Measurements from ENCODE around the gene THRSP. TPM values are rescaled to one million over a fixed set of nuclear protein-coding genes. Genes with fewer than 3 reads are reported as not detected.
A peak's percentile ranks its signal among the peaks of the same experiment; 100 is the strongest.

Gene THRSP
- polyA plus RNA-seq, 2 of the 4 experiments (the other 2 are of a cell fraction), result not detected

GRCh38 chr11:78031629-78032028, 32.0 kb upstream of the THRSP start:
- H3K4me3 ChIP-seq, result no peak overlapping the region
- DNase-seq (ENCODE audit: low read depth in 1 of 2, low spot score in 1 of 2) (no peak), ATAC-seq (no peak), FAIRE-seq (no peak)
- H3K4me1 ChIP-seq, result peaks cover 37% of the 10 kb centered on the region
- no peak overlapping the region for H3K4me2 ChIP-seq
- peak overlapping the region in 1 of 2 experiments; percentile 65; a peak in 3 of 6 replicates for H3K27ac ChIP-seq
- CTCF ChIA-PET, result interaction anchor here (1.3 to 2.8 kb wide), 3 partner anchors 8 to 15 kb away, joined by 3 to 27 read pairs (median 4); no protein-coding TSS in a partner anchor
- no peaks in the 10 kb centered on the region for H3K9me3 ChIP-seq
- WGBS (ENCODE audit: missing lambda C conversion rate), result 80% methylated on average over 3 of the region's 3 CpGs
- POLR2A ChIA-PET, result no interaction called here
- TF ChIP-seq SREBF2 (IDR thresholded peaks at IDR 0.05) (no peak), JUNB (IDR thresholded peaks at IDR 0.05) (no peak), CBX8 (IDR thresholded peaks at IDR 0.05) (no peak), RCOR1 (IDR thresholded peaks at IDR 0.05; ENCODE audit: low read depth, low read length) (no peak), TFCP2L1 (CRISPR knock-in tag; IDR thresholded peaks at IDR 0.05) (no peak), RAD21 (conservative IDR thresholded peaks at IDR 0.05 in 1 of 2, IDR thresholded peaks at IDR 0.05 in 1 of 2) (no peak), EHMT2 (IDR thresholded peaks at IDR 0.05; ENCODE audit: low read depth) (no peak), ESRRA (IDR thresholded peaks at IDR 0.05; ENCODE audit: borderline replicate concordance, low read length) (no peak), CBX2 (IDR thresholded peaks at IDR 0.05; ENCODE audit: borderline replicate concordance, low read depth) (no peak), POLR2AphosphoS2 (conservative IDR thresholded peaks at IDR 0.05; ENCODE audit: low read length) (no peak), ZFP36 (IDR thresholded peaks at IDR 0.05; ENCODE audit: borderline replicate concordance, partially characterized antibody) (no peak), HDAC2 (IDR thresholded peaks at IDR 0.05) (no peak), HOXB13 (CRISPR knock-in tag; IDR thresholded peaks at IDR 0.05; ENCODE audit: low read depth) (no peak), NFE2L2 (conservative IDR thresholded peaks at IDR 0.05; ENCODE audit: low read length) (no peak), ATOH8 (CRISPR knock-in tag; IDR thresholded peaks at IDR 0.05; ENCODE audit: low read depth) (no peak), NPAS2 (CRISPR knock-in tag; IDR thresholded peaks at IDR 0.05; ENCODE audit: borderline replicate concordance) (no peak), HOXB5 (CRISPR knock-in tag; IDR thresholded peaks at IDR 0.05) (no peak), HOXA7 (CRISPR knock-in tag; IDR thresholded peaks at IDR 0.05) (no peak), USF2 (IDR thresholded peaks at IDR 0.05) (no peak)
- TF ChIP-seq, protein P1, sequence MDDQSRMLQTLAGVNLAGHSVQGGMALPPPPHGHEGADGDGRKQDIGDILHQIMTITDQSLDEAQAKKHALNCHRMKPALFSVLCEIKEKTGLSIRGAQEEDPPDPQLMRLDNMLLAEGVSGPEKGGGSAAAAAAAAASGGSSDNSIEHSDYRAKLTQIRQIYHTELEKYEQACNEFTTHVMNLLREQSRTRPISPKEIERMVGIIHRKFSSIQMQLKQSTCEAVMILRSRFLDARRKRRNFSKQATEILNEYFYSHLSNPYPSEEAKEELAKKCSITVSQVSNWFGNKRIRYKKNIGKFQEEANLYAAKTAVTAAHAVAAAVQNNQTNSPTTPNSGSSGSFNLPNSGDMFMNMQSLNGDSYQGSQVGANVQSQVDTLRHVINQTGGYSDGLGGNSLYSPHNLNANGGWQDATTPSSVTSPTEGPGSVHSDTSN (IDR thresholded peaks at IDR 0.05), result no peak

- H3K4me3 ChIP-seq, result no peak overlapping the region
- FAIRE-seq (no peak), ATAC-seq (no peak), DNase-seq (ENCODE audit: low read depth in 1 of 2, low spot score in 1 of 2) (no peak)
- TF ChIP-seq HDAC2 (IDR thresholded peaks at IDR 0.05) (no peak), HOXB13 (CRISPR knock-in tag; IDR thresholded peaks at IDR 0.05; ENCODE audit: low read depth) (no peak), ZSCAN20 (CRISPR knock-in tag; IDR thresholded peaks at IDR 0.05) (no peak), NFE2L2 (conservative IDR thresholded peaks at IDR 0.05; ENCODE audit: low read length) (no peak), POLR2AphosphoS2 (conservative IDR thresholded peaks at IDR 0.05; ENCODE audit: low read length) (no peak), TP53 (CRISPR knock-in tag; IDR thresholded peaks at IDR 0.05) (no peak)
- ChIA-PET POLR2A (no interaction called here), CTCF (interaction anchor here (0.6 to 2.8 kb wide), 4 partner anchors 8 to 260 kb away, joined by 3 to 27 read pairs (median 4); no protein-coding TSS in a partner anchor)
- peaks cover 41% of the 10 kb centered on the region for H3K4me1 ChIP-seq
- H3K4me2 ChIP-seq, result no peak overlapping the region
- H3K9me3 ChIP-seq, result no peaks in the 10 kb centered on the region
- H3K27ac ChIP-seq, result peak overlapping the region in 1 of 2 experiments; percentile 65; a peak in 3 of 6 replicates
These were observed 31.6 kb upstream of the THRSP start for GRCh38 chr11:78032090-78032489.

- FAIRE-seq, result no peak
- no peak for DNase-seq (ENCODE audit: low read depth in 1 of 2, low spot score in 1 of 2)
- WGBS (ENCODE audit: missing lambda C conversion rate), result 55% methylated on average over 4 of the region's 4 CpGs
- Histone ChIP-seq H3K9me3 (no peaks in the 10 kb centered on the region), H3K4me1 (peaks cover 46% of the 10 kb centered on the region), H3K4me3 (no peak overlapping the region), H3K4me2 (no peak overlapping the region), H3K27ac (no peak overlapping the region)
- ATAC-seq, result no peak
- ChIA-PET CTCF (no interaction called here), POLR2A (no interaction called here)
- TF ChIP-seq RFX5 (IDR thresholded peaks at IDR 0.05) (no peak), FOSB (CRISPR knock-in tag; IDR thresholded peaks at IDR 0.05) (no peak), HES2 (IDR thresholded peaks at IDR 0.05) (no peak), CBX2 (IDR thresholded peaks at IDR 0.05; ENCODE audit: borderline replicate concordance, low read depth) (no peak), PHF8 (IDR thresholded peaks at IDR 0.05; ENCODE audit: borderline replicate concordance, low read depth) (no peak)
These were observed 30.6 kb upstream of the THRSP start for GRCh38 chr11:78033040-78033439.

Data from A549 (cell line).